OCI-LY7 (cell line): Measurements from ENCODE around the gene BSG. TPM values are rescaled to one million over a fixed set of nuclear protein-coding genes. Genes with fewer than 3 reads are reported as not detected.

Experiments
- BruUV-seq: library from RNA; stranded (reverse); fragments of 400-500 nt; replicated peaks from 2 replicates; lab custom pipeline; 2021; lab: Mats Ljungman, UMichigan
- CTCF ChIA-PET: fragments of 300-600 bp; sonication (Branson Sonifier 250); formaldehyde crosslinking; loops from one replicate; lab custom pipeline; 2022; ENCODE audit warnings: antibody characterized with exemption; ENCODE audit not compliant: unreplicated experiment; lab: Charles Lee
- POLR2A ChIA-PET: fragments of 300-600 bp; sonication (Branson Sonifier 250); formaldehyde crosslinking; loops from one replicate; lab custom pipeline; 2022; ENCODE audit warnings: antibody characterized with exemption; lab: Charles Lee
- DNase-seq: peaks from one replicate; pipeline ENCODE4 v3.0.0-alpha.2; 2015; ENCODE audit warnings: low spot score
- H2AFZ ChIP-seq: fragments of 200-600 bp; sonication (generic), shearing (Covaris generic); 2 replicates; pipeline ENCODE4 v1.6.1; 2014; ENCODE audit warnings: mild to moderate bottlenecking, antibody characterized with exemption, low read length, moderate library complexity
- H3K27ac ChIP-seq: fragments of 200-600 bp; sonication (generic); 2 replicates; pipeline ENCODE4 v1.5.1; 2014; ENCODE audit warnings: mixed run types, low read depth, mild to moderate bottlenecking, moderate library complexity, low read length, inconsistent platforms; ENCODE audit not compliant: poor library complexity, severe bottlenecking
- H3K36me3 ChIP-seq: fragments of 200-600 bp; sonication (generic); 2 replicates; pipeline ENCODE4 v1.6.1; 2014; ENCODE audit warnings: mild to moderate bottlenecking, antibody characterized with exemption, low read length, moderate library complexity, mixed read lengths; ENCODE audit not compliant: insufficient read depth
- H3K4me1 ChIP-seq: fragments of 200-600 bp; sonication (generic); 2 replicates; pipeline ENCODE4 v1.5.1; 2014; ENCODE audit warnings: mild to moderate bottlenecking, low read length; ENCODE audit not compliant: insufficient read depth, poor library complexity, severe bottlenecking
- H3K4me2 ChIP-seq: fragments of 200-600 bp; sonication (generic); 2 replicates; pipeline ENCODE4 v1.6.1; 2014; ENCODE audit warnings: mild to moderate bottlenecking, low read length
- H3K4me3 ChIP-seq: fragments of 200-600 bp; sonication (generic); 2 replicates; pipeline ENCODE4 v1.5.1; 2014; ENCODE audit warnings: mild to moderate bottlenecking, low read depth, low read length; ENCODE audit not compliant: poor library complexity, severe bottlenecking
- H3K79me2 ChIP-seq: fragments of 200-600 bp; sonication (generic); 2 replicates; pipeline ENCODE4 v1.6.1; 2016; ENCODE audit warnings: low read depth, mild to moderate bottlenecking, low read length, moderate library complexity, mixed read lengths; ENCODE audit not compliant: insufficient read depth
- H3K9me2 ChIP-seq: fragments of 200-600 bp; sonication (generic); 2 replicates; pipeline ENCODE4 v1.6.1; 2016; ENCODE audit warnings: mild to moderate bottlenecking, low read length, mixed read lengths; ENCODE audit not compliant: insufficient read depth
- H3K9me3 ChIP-seq: fragments of 200-600 bp; sonication (generic); 2 replicates; pipeline ENCODE4 v1.6.1; 2014; ENCODE audit warnings: mild to moderate bottlenecking, mixed run types, low read length, mixed read lengths
- H4K20me1 ChIP-seq: fragments of 200-600 bp; sonication (generic); 2 replicates; pipeline ENCODE4 v1.6.1; 2014; ENCODE audit warnings: mild to moderate bottlenecking, antibody characterized with exemption, low read length, moderate library complexity, mixed read lengths; ENCODE audit not compliant: insufficient read depth
- CTCF ChIP-seq: fragments of 200-600 bp; sonication (generic); conservative IDR thresholded peaks from 2 replicates; pipeline ENCODE4 v1.5.1; 2014; ENCODE audit warnings: mild to moderate bottlenecking, antibody characterized with exemption, low read length, moderate library complexity, mixed read lengths
- EZH2phosphoT487 ChIP-seq: fragments of 200-600 bp; sonication (generic); IDR thresholded peaks from 2 replicates; pipeline ENCODE4 v1.6.1; 2018; ENCODE audit warnings: low read depth, borderline replicate concordance, mild to moderate bottlenecking, mixed run types, antibody characterized with exemption, low read length, moderate library complexity, mixed read lengths
- intact Hi-C: fragments of 100-400 bp; cut with micrococcal nuclease; formaldehyde crosslinking; loops from one replicate; pipeline ENCODE4 v1.10.0; 2022; ENCODE audit not compliant: unreplicated experiment
- total RNA-seq, 2 experiments: library from RNA; depleted of rRNA in 1 of 2; stranded (reverse); fragments of >200 nt in 1 of 2; shearing (Covaris generic) in 1 of 2; gene quantifications; 2 replicates each; pipeline ENCODE4 v1.2.3, GENCODE V29; 2014 to 2022

BSG gene
- total RNA-seq, 2 experiments from 2014 or later, result 180 to 197 TPM

- Histone ChIP-seq H2AFZ (no peak overlapping the region), H3K9me2 (no peaks in the 10 kb centered on the region), H3K4me2 (no peak overlapping the region), H3K4me3 (no peak overlapping the region), H3K36me3 (no peaks in the 10 kb centered on the region), H4K20me1 (no peaks in the 10 kb centered on the region), H3K27ac (no peak overlapping the region), H3K9me3 (no peaks in the 10 kb centered on the region), H3K79me2 (no peaks in the 10 kb centered on the region), H3K4me1 (no peaks in the 10 kb centered on the region)
- BruUV-seq, result no TSS peak
- intact Hi-C loops, result no loop called here
- TF ChIP-seq CTCF (no peak), EZH2phosphoT487 (no peak)
- CTCF ChIA-PET, result no interaction called here
- POLR2A ChIA-PET, result no interaction called here
- DNase-seq, result no peak
Observed at GRCh38 chr19:594265-594870, 22.0 kb downstream of the BSG start.

GRCh38 chr19:595326-596262 is 23.2 kb downstream of the BSG start:
- H3K4me1 ChIP-seq, result no peaks in the 10 kb centered on the region
- no peaks in the 10 kb centered on the region for H3K9me3 ChIP-seq
- intact Hi-C loops, result no loop called here
- TF ChIP-seq EZH2phosphoT487 (no peak), CTCF (no peak)
- H3K4me2 ChIP-seq, result no peak overlapping the region
- H3K9me2 ChIP-seq, result no peaks in the 10 kb centered on the region
- H3K27ac ChIP-seq, result no peak overlapping the region
- ChIA-PET POLR2A (no interaction called here), CTCF (no interaction called here)
- no peaks in the 10 kb centered on the region for H4K20me1 ChIP-seq
- DNase-seq, result no peak
- no TSS peak for BruUV-seq
- no peaks in the 10 kb centered on the region for H3K36me3 ChIP-seq
- H2AFZ ChIP-seq, result no peak overlapping the region
- H3K79me2 ChIP-seq, result no peaks in the 10 kb centered on the region
- no peak overlapping the region for H3K4me3 ChIP-seq

- Histone ChIP-seq H4K20me1 (no peaks in the 10 kb centered on the region), H2AFZ (no peak overlapping the region), H3K4me3 (no peak overlapping the region), H3K9me2 (no peaks in the 10 kb centered on the region), H3K9me3 (no peaks in the 10 kb centered on the region), H3K4me1 (no peaks in the 10 kb centered on the region), H3K79me2 (no peaks in the 10 kb centered on the region), H3K27ac (no peak overlapping the region), H3K36me3 (no peaks in the 10 kb centered on the region), H3K4me2 (no peak overlapping the region)
- intact Hi-C loops, result no loop called here
- TF ChIP-seq EZH2phosphoT487 (no peak), CTCF (no peak)
- POLR2A ChIA-PET, result no interaction called here
- CTCF ChIA-PET, result no interaction called here
- no peak for DNase-seq
- BruUV-seq, result no TSS peak
Observed at GRCh38 chr19:596263-596655, 23.9 kb downstream of the BSG start.
